DMS114 treated with DMSO at 0.1 percent for 48 hours (cell line): Measurements from ENCODE around the gene SLC38A4.

Experiments used
- DNase-seq: peaks from one replicate; lab custom pipeline; 2025; ENCODE audit not compliant: unreplicated experiment; lab: John Stamatoyannopoulos, UW

The SLC38A4 gene

GRCh38 chr12:46818642-46819041, 7.2 kb downstream of the SLC38A4 start:
- DNase-seq: no peak

DNA sequence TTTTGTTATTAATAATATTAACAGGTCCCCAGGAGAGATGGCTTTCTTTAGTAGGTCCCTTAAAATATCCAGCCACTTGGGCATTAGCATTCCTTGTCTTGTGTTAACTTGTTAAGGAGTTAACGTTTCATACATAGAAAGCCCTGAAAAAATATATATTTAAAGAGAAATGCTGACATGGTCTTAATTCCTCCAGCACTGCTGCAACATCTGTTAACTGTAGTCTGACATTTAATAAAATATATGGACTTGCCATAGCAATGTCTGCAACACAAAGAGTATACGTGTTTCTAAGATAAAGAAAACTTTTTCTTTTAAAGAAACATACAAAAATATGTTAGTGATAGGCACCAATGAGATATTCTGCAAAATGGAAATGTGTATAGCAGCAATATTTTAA, 10.0 kb downstream of the SLC38A4 start:
- no peak for DNase-seq

DNA sequence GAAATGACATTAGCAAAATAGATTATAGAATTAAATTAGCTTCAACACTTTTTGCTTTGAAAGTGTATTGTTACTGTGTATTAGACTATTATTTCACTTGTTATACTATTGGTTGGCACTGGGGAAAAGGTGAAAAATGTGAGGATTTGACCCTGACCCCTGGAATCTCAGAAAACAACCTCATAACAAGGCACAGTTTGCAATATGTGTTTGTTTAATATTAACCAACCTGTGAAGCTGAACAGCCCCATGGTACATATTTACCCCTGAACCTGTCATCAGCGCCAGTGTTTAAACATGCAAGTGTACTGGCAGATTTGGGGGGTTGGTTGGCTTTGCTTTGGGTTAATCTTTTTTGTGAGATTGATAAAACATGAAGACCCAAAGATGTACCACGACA, 11.7 kb downstream of the SLC38A4 start:
- no peak for DNase-seq

- DNase-seq: no peak
These were observed 14.6 kb downstream of the SLC38A4 start for GRCh38 chr12:46811185-46811584.

- DNase-seq: no peak
These were observed 16.7 kb downstream of the SLC38A4 start for GRCh38 chr12:46808955-46809697.

- DNase-seq: no peak
These were observed 17.5 kb downstream of the SLC38A4 start for GRCh38 chr12:46808317-46808716.

- DNase-seq: no peak
These were observed 21.7 kb downstream of the SLC38A4 start for GRCh38 chr12:46804054-46804453.

DNA sequence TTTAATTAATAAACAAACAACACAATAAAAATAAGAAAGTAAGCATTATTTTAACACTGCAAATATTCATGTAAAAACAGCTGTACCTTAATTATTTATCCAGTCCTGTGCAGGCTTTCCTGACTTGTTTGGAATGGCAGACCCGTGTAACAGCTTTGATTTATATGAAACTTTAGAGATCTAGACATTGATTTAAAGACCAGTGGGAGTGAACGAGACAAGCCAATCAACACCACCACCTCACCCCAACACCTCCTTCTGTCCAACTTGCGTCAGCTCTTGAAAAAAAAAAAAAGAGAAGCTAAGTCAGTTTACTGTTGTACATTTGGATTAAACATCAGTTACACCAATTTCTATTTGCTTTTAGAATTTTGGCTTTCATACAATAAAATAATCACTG, 22.3 kb downstream of the SLC38A4 start:
- no peak for DNase-seq

GRCh38 chr12:46801293-46801692, 24.5 kb downstream of the SLC38A4 start:
- DNase-seq: no peak

- no peak for DNase-seq
These were observed 25.6 kb downstream of the SLC38A4 start for GRCh38 chr12:46800160-46800559.

DNA sequence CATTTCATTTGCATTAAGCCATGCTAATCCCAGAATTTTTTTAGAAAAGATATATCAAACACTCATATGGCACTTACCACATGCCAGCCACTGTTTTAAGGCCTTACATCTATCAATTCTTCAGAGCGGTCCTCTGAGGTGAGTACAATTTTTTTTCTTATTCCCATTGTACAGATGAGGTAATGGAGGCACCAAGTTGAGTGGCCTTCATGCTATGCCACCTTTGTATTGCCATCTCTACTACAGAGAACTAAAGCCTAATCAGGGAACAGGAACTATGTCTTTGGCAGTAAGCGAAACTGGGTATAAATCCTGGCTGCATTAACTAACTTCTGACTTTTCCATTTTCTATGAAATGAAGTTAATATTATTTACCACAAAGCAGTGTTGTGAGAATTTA, 27.1 kb downstream of the SLC38A4 start:
- no peak for DNase-seq

- no peak for DNase-seq
These were observed 27.7 kb downstream of the SLC38A4 start for GRCh38 chr12:46798056-46798455.

DNA sequence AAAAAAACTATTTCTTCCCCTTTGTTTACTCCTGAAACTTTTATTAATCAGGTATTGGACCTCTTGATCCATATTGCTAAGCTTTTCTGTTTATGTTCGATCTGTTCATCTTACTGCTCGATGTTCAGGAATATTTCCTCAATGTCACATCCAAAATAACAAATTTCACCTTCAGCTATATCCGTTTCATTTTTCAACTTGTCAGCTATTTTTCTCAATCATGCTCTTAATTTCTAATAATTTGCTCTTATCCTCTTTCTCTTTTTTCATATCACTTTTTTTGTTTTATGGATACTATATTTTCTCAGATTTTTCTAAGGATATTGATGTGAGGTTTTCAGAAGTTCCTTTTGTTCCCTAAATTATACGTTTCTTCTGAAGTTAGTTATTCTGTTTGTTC, 29.8 kb downstream of the SLC38A4 start:
- DNase-seq: no peak

DNA sequence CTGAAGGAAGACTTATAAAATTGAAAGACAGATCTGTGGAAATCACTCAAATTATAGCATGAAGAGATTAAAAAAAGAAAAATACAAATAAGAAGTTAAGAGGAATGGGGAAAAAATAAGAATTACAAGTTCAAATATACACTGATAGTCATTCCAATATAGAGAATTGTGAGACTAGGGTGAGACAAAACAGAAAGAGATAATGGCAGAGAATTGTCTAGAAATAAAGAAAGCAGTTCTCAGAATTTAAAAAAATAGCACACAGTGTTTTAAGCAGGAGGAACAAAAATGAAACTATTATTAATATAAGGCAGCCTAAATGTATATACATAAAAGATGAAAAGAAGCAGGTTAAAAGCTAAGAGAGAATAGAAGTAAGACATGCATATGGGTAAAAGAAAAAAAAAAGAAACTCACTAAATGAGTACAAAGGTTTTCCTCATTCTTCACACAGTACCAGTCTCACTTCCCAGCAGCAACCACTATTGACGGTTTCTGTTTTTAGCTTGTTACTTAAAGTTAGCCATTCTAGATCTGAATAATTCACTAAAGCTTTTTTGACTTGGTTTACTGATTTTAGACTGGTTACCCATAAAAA, 31.1 kb downstream of the SLC38A4 start:
- DNase-seq: no peak

GRCh38 chr12:46792925-46793324, 32.9 kb downstream of the SLC38A4 start:
- DNase-seq: no peak

DNA sequence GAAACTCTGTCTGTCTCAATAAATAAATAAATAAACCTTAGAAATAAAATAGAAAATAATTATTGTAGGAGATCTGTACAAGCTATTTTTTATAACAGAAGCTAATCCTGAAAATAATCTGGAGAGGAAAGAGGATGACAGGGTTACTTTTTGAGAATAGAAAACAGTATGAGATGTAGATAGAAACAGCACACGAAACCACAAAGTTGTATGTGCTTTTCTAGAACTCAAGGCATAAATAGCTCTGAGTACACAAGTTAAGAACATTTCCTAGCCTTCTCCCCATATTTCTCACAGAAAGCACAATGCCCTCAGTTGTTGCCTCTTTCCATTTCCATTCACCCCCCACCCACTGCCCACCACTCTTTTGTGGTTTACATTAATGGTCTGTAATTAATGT, 35.7 kb downstream of the SLC38A4 start:
- DNase-seq: no peak

DNA sequence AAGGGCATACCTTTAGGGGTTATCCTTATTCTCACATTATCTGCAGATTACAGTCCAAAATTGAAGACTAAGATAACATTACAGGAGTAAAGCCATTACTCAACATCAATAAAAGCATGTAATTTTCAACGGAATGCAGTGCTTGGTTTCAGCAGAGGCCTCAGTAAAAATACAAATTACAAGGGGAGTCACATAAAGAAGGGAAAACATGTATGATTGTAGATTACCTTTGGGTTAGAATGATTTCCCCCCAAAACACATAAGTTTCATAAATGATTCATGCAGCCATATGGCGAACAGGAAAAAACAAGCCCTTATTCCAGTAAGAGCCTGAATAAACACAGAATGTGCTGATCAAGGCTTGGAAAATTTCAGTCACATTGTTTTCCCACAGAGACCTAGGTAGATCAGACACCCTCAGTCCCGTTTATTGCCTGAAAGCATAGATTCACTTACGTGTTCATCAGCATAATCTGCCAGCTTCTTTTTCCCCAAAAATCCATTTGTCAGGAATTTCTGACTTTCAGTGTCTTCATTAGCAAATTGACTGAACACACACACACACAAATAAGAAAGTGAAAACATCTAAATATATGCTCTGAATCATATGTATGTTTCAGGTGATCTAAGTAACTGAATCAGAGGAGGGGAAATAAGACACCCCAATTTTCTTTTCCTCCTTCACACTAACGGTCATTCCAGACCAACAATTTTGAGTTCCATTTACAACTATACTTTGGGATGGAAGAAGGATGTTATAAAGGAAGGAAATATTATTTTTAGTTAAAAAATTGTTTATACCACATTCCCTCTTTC, 37.5 kb downstream of the SLC38A4 start:
- DNase-seq: no peak

DNA sequence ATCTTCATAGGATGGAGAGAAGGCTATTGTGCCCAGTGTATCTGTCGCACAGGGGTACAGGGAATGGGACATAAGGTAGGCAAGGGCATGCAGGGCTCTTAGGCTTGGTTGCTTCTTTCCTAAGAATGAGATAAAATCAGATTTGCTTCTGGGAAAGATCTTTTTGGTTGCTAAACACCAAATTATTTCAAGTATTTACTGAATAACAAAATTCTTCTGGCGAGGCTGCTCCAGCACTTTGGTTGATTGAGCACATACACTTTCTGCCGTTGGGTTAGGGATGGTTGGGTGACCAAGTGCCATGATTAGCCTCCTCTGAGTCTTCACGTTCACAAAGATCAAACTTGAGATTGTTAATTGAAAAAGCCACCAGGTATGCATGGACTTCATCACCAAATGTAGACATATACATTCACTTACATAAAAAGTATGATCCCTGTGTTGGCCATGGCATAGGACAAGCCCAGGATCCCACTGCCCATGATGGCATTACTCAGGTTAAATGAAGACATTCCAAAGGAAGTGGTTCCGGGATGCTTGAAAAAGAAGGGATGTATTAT, 38.2 kb downstream of the SLC38A4 start:
- no peak for DNase-seq

DNA sequence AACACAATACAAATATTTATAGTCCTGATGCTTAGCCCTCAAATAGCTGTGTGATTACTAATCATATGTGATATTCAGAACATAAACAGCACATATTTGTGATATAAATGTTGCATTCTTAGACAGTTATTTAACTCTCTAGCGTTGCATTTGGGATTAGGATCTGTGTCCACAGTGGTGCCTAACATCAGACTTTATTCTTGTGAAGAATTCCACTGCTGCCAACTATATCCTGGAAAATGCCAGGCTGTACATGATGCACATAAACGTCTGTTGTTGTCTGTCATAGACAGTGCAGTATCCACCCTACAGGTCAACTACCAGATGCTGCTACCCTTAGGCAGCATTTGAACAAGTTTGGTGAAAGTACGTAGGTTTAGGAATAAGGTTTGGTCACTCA, 39.0 kb downstream of the SLC38A4 start:
- no peak for DNase-seq

DNA sequence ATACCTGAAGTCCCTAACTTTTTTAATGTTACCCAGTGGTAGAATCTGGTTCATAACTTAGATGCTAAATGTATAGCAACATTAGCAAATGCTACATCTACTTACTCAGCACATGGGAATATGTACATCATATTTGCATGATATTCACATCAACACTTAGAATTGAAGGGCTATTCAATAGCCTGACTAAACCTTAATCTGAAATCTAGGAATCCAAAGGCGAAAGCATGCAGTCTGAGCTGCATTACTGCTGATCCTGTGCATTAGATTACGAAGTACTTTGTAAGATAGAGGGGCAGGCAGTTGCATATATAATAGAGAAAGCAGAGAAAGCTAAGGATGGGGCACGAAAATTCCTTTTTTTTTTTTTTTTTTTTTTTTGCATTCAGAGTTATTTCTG, 40.4 kb downstream of the SLC38A4 start:
- no peak for DNase-seq

DNA sequence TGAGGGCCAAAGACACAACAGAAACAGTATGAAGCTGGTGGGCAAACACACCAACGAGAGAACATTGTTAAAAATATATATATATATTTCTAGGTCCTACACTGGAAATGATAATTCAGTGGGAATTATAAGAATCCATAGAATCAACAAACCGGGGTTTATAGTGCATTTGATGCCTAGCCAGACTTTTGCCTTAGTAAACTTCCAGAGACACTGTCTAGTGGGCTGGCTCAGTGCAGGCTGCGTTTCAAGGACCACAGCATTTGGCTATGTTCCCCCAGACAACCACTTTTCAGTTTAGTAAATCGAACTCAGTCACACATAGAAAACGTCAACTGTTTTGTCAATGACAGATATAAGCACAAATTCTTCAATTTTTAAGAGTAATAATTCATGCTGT, 41.9 kb downstream of the SLC38A4 start:
- DNase-seq: no peak

GRCh38 chr12:46779879-46780278, 45.9 kb downstream of the SLC38A4 start:
- no peak for DNase-seq
